ENCODE measurements around the gene TTC24. TPM values are rescaled to one million over a fixed set of nuclear protein-coding genes. Genes with fewer than 3 reads are reported as not detected.
A peak's percentile ranks its signal among the peaks of the same experiment; 100 is the strongest.

TTC24 gene
- total RNA-seq, 1 experiment from 2014 or later = not detected

DNA sequence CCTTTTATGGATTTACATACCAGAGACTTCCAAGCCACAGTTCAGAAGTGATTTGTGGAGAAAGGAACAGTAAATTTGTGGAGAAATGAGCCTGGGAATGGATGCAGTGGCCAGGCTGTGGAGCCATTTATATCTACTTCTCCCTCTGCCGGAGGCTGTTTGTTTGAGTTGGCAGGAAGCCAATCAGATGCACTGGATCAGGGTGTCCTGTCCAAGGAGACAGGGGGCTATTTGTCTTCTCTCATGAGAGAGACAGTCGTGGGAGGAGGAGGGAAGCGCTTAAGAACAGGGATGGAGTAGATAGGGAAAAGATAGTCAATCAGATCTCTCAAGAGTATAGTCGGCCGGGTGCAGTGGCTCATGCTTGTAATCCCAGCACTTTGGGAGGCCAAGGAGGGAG is 36.9 kb downstream of the TTC24 start:
- Mint-ChIP-seq H3K9me3 (ENCODE audit: low read depth, unreplicated experiment) (no peaks in the 10 kb centered on the region), H3K27ac (ENCODE audit: unreplicated experiment) (no peak overlapping the region), H3K27me3 (ENCODE audit: unreplicated experiment) (peaks cover 48% of the 10 kb centered on the region), H3K36me3 (ENCODE audit: insufficient read depth, unreplicated experiment) (no peaks in the 10 kb centered on the region), H3K4me3 (ENCODE audit: low read depth, unreplicated experiment) (no peak overlapping the region), H3K4me1 (ENCODE audit: low read depth, unreplicated experiment) (peaks cover 22% of the 10 kb centered on the region)
- no TSS peak for BruUV-seq (replicated peaks)
- TF ChIP-seq, protein P1, sequence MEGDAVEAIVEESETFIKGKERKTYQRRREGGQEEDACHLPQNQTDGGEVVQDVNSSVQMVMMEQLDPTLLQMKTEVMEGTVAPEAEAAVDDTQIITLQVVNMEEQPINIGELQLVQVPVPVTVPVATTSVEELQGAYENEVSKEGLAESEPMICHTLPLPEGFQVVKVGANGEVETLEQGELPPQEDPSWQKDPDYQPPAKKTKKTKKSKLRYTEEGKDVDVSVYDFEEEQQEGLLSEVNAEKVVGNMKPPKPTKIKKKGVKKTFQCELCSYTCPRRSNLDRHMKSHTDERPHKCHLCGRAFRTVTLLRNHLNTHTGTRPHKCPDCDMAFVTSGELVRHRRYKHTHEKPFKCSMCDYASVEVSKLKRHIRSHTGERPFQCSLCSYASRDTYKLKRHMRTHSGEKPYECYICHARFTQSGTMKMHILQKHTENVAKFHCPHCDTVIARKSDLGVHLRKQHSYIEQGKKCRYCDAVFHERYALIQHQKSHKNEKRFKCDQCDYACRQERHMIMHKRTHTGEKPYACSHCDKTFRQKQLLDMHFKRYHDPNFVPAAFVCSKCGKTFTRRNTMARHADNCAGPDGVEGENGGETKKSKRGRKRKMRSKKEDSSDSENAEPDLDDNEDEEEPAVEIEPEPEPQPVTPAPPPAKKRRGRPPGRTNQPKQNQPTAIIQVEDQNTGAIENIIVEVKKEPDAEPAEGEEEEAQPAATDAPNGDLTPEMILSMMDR (IDR thresholded peaks at IDR 0.05; ENCODE audit: unreplicated experiment) = no peak
- CTCF ChIA-PET = interaction anchor here (0.5 to 0.7 kb wide), 2 partner anchors 221 to 278 kb away, joined by 3 to 4 read pairs; partner anchors contain the start of genes CCT3 and TSACC
- intact Hi-C loops (cut with micrococcal nuclease; ENCODE audit: unreplicated experiment) = no loop called here
- no peak for DNase-seq

DNA sequence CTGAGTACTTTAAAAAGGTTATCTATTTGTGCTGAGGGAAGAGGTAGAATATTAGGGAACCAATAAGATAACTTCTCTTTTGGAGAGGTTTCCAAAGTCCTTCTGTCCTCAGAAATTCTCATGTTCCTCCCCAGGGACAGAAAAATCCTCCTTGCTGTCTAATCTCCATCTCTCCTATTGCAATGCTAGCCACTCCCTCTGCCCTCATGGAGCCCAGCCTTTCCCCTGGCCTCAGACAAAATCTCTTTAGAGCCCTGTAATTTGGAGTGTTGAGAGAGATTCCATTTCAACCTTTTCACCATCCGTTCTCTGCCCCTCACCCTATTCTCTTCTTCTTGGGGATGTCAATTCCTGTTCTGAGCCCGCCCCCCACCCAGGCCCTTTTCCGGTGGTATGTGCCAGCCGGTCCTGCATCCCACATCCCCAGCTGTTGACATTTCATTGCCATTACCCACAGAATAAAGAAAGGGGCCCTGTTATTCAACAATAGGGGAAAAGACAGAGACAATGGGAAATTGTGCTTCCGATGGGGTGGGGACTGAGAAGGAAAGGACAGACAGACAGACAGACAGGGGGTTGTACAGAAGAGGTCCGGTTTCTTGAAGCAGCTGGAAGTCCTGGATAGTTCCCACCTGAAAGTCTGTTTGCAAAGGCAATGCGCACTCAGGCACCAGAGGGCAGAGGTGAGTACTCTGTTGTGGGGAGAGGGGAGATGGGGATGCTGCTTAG is 39.5 kb downstream of the TTC24 start, which contains the start of gene HAPLN2:
Gene HAPLN2 (plus strand): TSS at position 563 of the 729 bp plus-strand sequence. CDS start 4,076 bp downstream, outside the sequence.
- Mint-ChIP-seq H3K27ac (ENCODE audit: unreplicated experiment) (no peak within 1 kb of the TSS), H3K27me3 (ENCODE audit: unreplicated experiment) (peaks cover 73% of the 10 kb centered on the region), H3K4me1 (ENCODE audit: low read depth, unreplicated experiment) (peaks cover 11% of the 10 kb centered on the region), H3K9me3 (ENCODE audit: low read depth, unreplicated experiment) (no peaks in the 10 kb centered on the region), H3K36me3 (ENCODE audit: insufficient read depth, unreplicated experiment) (peaks cover 5% of the 10 kb centered on the region), H3K4me3 (ENCODE audit: low read depth, unreplicated experiment) (no peak within 1 kb of the TSS)
- peak; percentile 61 for DNase-seq
- intact Hi-C loops (cut with micrococcal nuclease; ENCODE audit: unreplicated experiment) = no loop called here
- no TSS peak for BruUV-seq (replicated peaks)
- CTCF ChIA-PET = interaction anchor here (0.5 to 2.1 kb wide), 9 partner anchors 11 to 330 kb away, joined by 3 to 16 read pairs (median 4); partner anchors contain the start of genes NAXE and NES
- TF ChIP-seq, protein P1 (IDR thresholded peaks at IDR 0.05; ENCODE audit: unreplicated experiment) = peak; percentile 60

DNA sequence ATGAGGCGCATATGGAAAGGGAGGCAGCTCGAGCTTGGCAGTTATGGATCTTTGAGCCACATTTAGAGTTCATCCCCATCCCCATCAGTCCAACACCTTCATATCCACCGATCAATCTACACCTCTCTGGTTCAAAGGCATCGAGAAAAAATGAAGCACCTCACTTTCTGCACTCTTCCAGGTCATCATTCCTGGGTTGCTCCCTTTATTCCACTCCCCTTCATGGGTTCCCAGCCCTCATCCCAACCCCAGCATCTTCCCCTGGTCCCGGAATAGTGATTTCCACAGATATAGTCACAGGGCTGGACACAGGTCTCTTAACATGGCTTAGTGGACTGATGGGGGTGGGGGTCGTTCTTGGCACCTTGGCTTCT is 40.0 kb downstream of the TTC24 start:
- intact Hi-C loops (cut with micrococcal nuclease; ENCODE audit: unreplicated experiment) = no loop called here
- H3K4me1 Mint-ChIP-seq (ENCODE audit: low read depth, unreplicated experiment) = peaks cover 11% of the 10 kb centered on the region
- peaks cover 79% of the 10 kb centered on the region for H3K27me3 Mint-ChIP-seq (ENCODE audit: unreplicated experiment)
- H3K36me3 Mint-ChIP-seq (ENCODE audit: insufficient read depth, unreplicated experiment) = peaks cover 11% of the 10 kb centered on the region
- H3K4me3 Mint-ChIP-seq (ENCODE audit: low read depth, unreplicated experiment) = no peak overlapping the region
- no TSS peak for BruUV-seq (replicated peaks)
- no peak overlapping the region for H3K27ac Mint-ChIP-seq (ENCODE audit: unreplicated experiment)
- TF ChIP-seq, protein P1 (IDR thresholded peaks at IDR 0.05; ENCODE audit: unreplicated experiment) = no peak
- H3K9me3 Mint-ChIP-seq (ENCODE audit: low read depth, unreplicated experiment) = no peaks in the 10 kb centered on the region
- CTCF ChIA-PET = interaction anchor here (0.7 to 2.1 kb wide), 6 partner anchors 11 to 106 kb away, joined by 3 to 16 read pairs (median 6); no protein-coding TSS in a partner anchor
- no peak for DNase-seq

DNA sequence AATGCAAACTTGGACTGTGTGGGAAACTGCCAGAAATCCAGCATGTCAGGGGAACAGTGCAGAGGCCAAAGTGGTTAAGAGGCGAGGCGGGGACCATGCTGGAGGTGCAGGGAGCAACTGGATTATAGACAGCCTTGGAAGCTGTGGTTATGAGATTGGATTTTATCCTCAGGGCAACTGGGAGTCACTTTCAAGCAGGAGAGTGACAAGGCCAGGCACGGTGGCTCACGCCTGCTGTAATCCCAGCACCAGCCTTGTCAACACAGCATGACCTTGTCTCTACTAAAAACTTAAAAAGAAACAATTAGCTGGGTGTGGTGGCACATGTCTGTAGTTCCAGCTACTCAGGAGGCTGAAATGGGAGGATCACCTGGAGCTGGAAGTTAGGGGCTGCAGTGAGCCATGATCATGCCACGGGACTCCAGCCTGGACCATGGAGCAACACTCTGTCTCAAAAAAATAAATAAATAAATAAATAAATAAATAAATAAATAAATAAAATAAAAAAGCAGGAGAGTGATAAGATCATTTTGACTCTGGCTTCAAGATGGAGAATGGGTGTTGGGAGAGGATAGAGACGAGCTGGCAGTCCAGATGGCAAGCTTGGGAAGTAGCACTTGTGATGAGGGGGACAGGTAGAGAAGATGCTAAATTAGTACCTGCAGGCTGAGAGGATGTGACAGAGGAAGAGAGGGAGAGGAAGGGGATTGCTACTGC is 43.2 kb downstream of the TTC24 start:
- CTCF ChIA-PET = interaction anchor here (0.6 to 1.9 kb wide), 5 partner anchors 15 to 276 kb away, joined by 3 to 8 read pairs (median 4); no protein-coding TSS in a partner anchor
- no peak for DNase-seq
- Mint-ChIP-seq H3K4me1 (ENCODE audit: low read depth, unreplicated experiment) (peaks cover 12% of the 10 kb centered on the region), H3K27me3 (ENCODE audit: unreplicated experiment) (peaks cover 83% of the 10 kb centered on the region), H3K9me3 (ENCODE audit: low read depth, unreplicated experiment) (no peaks in the 10 kb centered on the region), H3K36me3 (ENCODE audit: insufficient read depth, unreplicated experiment) (peaks cover 20% of the 10 kb centered on the region), H3K27ac (ENCODE audit: unreplicated experiment) (no peak overlapping the region), H3K4me3 (ENCODE audit: low read depth, unreplicated experiment) (peak overlapping the region; percentile 16)
- no TSS peak for BruUV-seq (replicated peaks)
- TF ChIP-seq, protein P1 (IDR thresholded peaks at IDR 0.05; ENCODE audit: unreplicated experiment) = no peak
- intact Hi-C loops (cut with micrococcal nuclease; ENCODE audit: unreplicated experiment) = loop anchor here (10.0 kb wide), 1 partner anchor 272 kb away; the partner anchor contains the start of gene PEAR1

All from Calu3 (cell line).